Measurements from ENCODE around the gene L3MBTL4.

DNA sequence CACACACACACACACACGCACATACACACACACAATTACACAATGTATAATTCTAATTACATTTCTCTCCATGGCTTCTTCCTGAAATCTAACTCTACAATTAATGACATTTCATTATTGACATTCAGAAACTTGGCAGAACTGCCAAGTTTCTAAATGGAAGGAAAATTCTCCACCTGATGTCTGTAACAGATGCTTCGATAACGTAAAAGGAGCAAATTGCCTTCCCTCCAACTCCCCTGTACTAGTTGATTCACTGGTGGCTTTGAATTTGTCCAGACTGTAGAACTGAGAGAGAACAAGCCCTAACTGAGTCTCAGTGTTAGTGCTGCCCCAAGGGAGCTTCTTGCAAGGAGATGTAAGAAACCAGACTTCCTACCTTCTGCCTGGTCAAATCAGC, 264.3 kb downstream of the L3MBTL4 start:
- TF ChIP-seq, protein P1, sequence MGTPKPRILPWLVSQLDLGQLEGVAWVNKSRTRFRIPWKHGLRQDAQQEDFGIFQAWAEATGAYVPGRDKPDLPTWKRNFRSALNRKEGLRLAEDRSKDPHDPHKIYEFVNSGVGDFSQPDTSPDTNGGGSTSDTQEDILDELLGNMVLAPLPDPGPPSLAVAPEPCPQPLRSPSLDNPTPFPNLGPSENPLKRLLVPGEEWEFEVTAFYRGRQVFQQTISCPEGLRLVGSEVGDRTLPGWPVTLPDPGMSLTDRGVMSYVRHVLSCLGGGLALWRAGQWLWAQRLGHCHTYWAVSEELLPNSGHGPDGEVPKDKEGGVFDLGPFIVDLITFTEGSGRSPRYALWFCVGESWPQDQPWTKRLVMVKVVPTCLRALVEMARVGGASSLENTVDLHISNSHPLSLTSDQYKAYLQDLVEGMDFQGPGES (IDR thresholded peaks at IDR 0.05) = no peak
- TF ChIP-seq EZH2 (IDR thresholded peaks at IDR 0.05; ENCODE audit: borderline replicate concordance, control insufficient read depth, low read depth, low read length) = no peak
- TF ChIP-seq RFX5 (IDR thresholded peaks at IDR 0.05; ENCODE audit: low read depth, low read length) = no peak
- no peak for TF ChIP-seq POLR2AphosphoS5 (IDR thresholded peaks at IDR 0.05; ENCODE audit: low read length)
- no peak for TF ChIP-seq SIX5 (IDR thresholded peaks at IDR 0.05; ENCODE audit: low read depth, low read length, severe bottlenecking)
- TF ChIP-seq, protein P2, sequence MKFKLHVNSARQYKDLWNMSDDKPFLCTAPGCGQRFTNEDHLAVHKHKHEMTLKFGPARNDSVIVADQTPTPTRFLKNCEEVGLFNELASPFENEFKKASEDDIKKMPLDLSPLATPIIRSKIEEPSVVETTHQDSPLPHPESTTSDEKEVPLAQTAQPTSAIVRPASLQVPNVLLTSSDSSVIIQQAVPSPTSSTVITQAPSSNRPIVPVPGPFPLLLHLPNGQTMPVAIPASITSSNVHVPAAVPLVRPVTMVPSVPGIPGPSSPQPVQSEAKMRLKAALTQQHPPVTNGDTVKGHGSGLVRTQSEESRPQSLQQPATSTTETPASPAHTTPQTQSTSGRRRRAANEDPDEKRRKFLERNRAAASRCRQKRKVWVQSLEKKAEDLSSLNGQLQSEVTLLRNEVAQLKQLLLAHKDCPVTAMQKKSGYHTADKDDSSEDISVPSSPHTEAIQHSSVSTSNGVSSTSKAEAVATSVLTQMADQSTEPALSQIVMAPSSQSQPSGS (IDR thresholded peaks at IDR 0.05; ENCODE audit: low read length) = no peak
- TF ChIP-seq, protein P3, sequence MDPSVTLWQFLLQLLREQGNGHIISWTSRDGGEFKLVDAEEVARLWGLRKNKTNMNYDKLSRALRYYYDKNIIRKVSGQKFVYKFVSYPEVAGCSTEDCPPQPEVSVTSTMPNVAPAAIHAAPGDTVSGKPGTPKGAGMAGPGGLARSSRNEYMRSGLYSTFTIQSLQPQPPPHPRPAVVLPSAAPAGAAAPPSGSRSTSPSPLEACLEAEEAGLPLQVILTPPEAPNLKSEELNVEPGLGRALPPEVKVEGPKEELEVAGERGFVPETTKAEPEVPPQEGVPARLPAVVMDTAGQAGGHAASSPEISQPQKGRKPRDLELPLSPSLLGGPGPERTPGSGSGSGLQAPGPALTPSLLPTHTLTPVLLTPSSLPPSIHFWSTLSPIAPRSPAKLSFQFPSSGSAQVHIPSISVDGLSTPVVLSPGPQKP (IDR thresholded peaks at IDR 0.05; ENCODE audit: low read depth, low read length) = no peak
